Measurements from ENCODE around the gene PGM1. TPM values are rescaled to one million over a fixed set of nuclear protein-coding genes. Genes with fewer than 3 reads are reported as not detected.
"Not testable (repeated sequence)": the region's sequence is repeated elsewhere in the genome, so short reads cannot be mapped to it uniquely, and the experiment has no call there.

Gene PGM1
- 12.8 TPM for total RNA-seq

- Histone ChIP-seq H3K4me1 (ENCODE audit: insufficient read depth, low read length) (peaks cover 18% of the 10 kb centered on the region), H3K27me3 (ENCODE audit: insufficient read depth, low read length) (no peaks in the 10 kb centered on the region), H3K9me3 (ENCODE audit: low read depth, low read length) (no peaks in the 10 kb centered on the region), H3K4me3 (ENCODE audit: low read length) (peak within 1 kb of the TSS; percentile 82)
Measured at GRCh38 chr1:63593303-63593885, at the start of gene PGM1. Gene PGM1, plus strand, starts transcription at chr1:63593411. Its CDS starts 78 bp downstream, at chr1:63593489.

- no peak overlapping the region for H3K4me3 ChIP-seq (ENCODE audit: low read length)
- H3K9me3 ChIP-seq (ENCODE audit: low read depth, low read length), result no peaks in the 10 kb centered on the region
- no peaks in the 10 kb centered on the region for H3K27me3 ChIP-seq (ENCODE audit: insufficient read depth, low read length)
- no peaks in the 10 kb centered on the region for H3K4me1 ChIP-seq (ENCODE audit: insufficient read depth, low read length)
Measured at GRCh38 chr1:63545780-63546179, 47.4 kb upstream of the PGM1 start.

- no peaks in the 10 kb centered on the region for H3K9me3 ChIP-seq (ENCODE audit: low read depth, low read length)
- H3K4me3 ChIP-seq (ENCODE audit: low read length), result no peak overlapping the region
- no peaks in the 10 kb centered on the region for H3K27me3 ChIP-seq (ENCODE audit: insufficient read depth, low read length)
- H3K4me1 ChIP-seq (ENCODE audit: insufficient read depth, low read length), result no peaks in the 10 kb centered on the region
Measured at GRCh38 chr1:63547621-63548294, 45.5 kb upstream of the PGM1 start.

- no peaks in the 10 kb centered on the region for H3K9me3 ChIP-seq (ENCODE audit: low read depth, low read length)
- no peaks in the 10 kb centered on the region for H3K4me1 ChIP-seq (ENCODE audit: insufficient read depth, low read length)
- no peak overlapping the region for H3K4me3 ChIP-seq (ENCODE audit: low read length)
- H3K27me3 ChIP-seq (ENCODE audit: insufficient read depth, low read length), result no peaks in the 10 kb centered on the region
Measured at GRCh38 chr1:63548303-63548702, 44.9 kb upstream of the PGM1 start.

GRCh38 chr1:63548877-63549276, 44.3 kb upstream of the PGM1 start:
- Histone ChIP-seq H3K27me3 (ENCODE audit: insufficient read depth, low read length) (no peaks in the 10 kb centered on the region), H3K9me3 (ENCODE audit: low read depth, low read length) (no peaks in the 10 kb centered on the region), H3K4me1 (ENCODE audit: insufficient read depth, low read length) (no peaks in the 10 kb centered on the region), H3K4me3 (ENCODE audit: low read length) (no peak overlapping the region)

- H3K27me3 ChIP-seq (ENCODE audit: insufficient read depth, low read length), result no peaks in the 10 kb centered on the region
- no peaks in the 10 kb centered on the region for H3K9me3 ChIP-seq (ENCODE audit: low read depth, low read length)
- no peaks in the 10 kb centered on the region for H3K4me1 ChIP-seq (ENCODE audit: insufficient read depth, low read length)
- H3K4me3 ChIP-seq (ENCODE audit: low read length), result no peak overlapping the region
Measured at GRCh38 chr1:63555480-63555879, 37.7 kb upstream of the PGM1 start.

- H3K9me3 ChIP-seq (ENCODE audit: low read depth, low read length), result no peaks in the 10 kb centered on the region
- H3K4me1 ChIP-seq (ENCODE audit: insufficient read depth, low read length), result no peaks in the 10 kb centered on the region
- no peak overlapping the region for H3K4me3 ChIP-seq (ENCODE audit: low read length)
- no peaks in the 10 kb centered on the region for H3K27me3 ChIP-seq (ENCODE audit: insufficient read depth, low read length)
Measured at GRCh38 chr1:63557365-63557987, 35.7 kb upstream of the PGM1 start.

GRCh38 chr1:63559357-63559756, 33.9 kb upstream of the PGM1 start:
- no peaks in the 10 kb centered on the region for H3K27me3 ChIP-seq (ENCODE audit: insufficient read depth, low read length)
- H3K4me1 ChIP-seq (ENCODE audit: insufficient read depth, low read length), result no peaks in the 10 kb centered on the region
- no peak overlapping the region for H3K4me3 ChIP-seq (ENCODE audit: low read length)
- H3K9me3 ChIP-seq (ENCODE audit: low read depth, low read length), result no peaks in the 10 kb centered on the region

GRCh38 chr1:63563745-63564144, 29.5 kb upstream of the PGM1 start:
- Histone ChIP-seq H3K9me3 (ENCODE audit: low read depth, low read length) (no peaks in the 10 kb centered on the region), H3K4me1 (ENCODE audit: insufficient read depth, low read length) (no peaks in the 10 kb centered on the region), H3K4me3 (ENCODE audit: low read length) (no peak overlapping the region), H3K27me3 (ENCODE audit: insufficient read depth, low read length) (no peaks in the 10 kb centered on the region)

GRCh38 chr1:63569068-63569467, 24.1 kb upstream of the PGM1 start:
- H3K9me3 ChIP-seq (ENCODE audit: low read depth, low read length), result no peaks in the 10 kb centered on the region
- no peaks in the 10 kb centered on the region for H3K27me3 ChIP-seq (ENCODE audit: insufficient read depth, low read length)
- no peak overlapping the region for H3K4me3 ChIP-seq (ENCODE audit: low read length)

GRCh38 chr1:63569640-63570316, 23.4 kb upstream of the PGM1 start:
- no peaks in the 10 kb centered on the region for H3K9me3 ChIP-seq (ENCODE audit: low read depth, low read length)
- no peaks in the 10 kb centered on the region for H3K4me1 ChIP-seq (ENCODE audit: insufficient read depth, low read length)
- H3K27me3 ChIP-seq (ENCODE audit: insufficient read depth, low read length), result no peaks in the 10 kb centered on the region
- no peak overlapping the region for H3K4me3 ChIP-seq (ENCODE audit: low read length)

More at GRCh38 chr1:63569068-63569467, 24.1 kb upstream of the PGM1 start:
- H3K4me1 ChIP-seq (ENCODE audit: insufficient read depth, low read length), result no peaks in the 10 kb centered on the region

- not testable (repeated sequence) for H3K27me3 ChIP-seq (ENCODE audit: insufficient read depth, low read length); H3K4me1 ChIP-seq (ENCODE audit: insufficient read depth, low read length); H3K9me3 ChIP-seq (ENCODE audit: low read depth, low read length); H3K4me3 ChIP-seq (ENCODE audit: low read length)
Measured at GRCh38 chr1:63572686-63573085, 20.5 kb upstream of the PGM1 start.

- H3K9me3 ChIP-seq (ENCODE audit: low read depth, low read length); H3K4me1 ChIP-seq (ENCODE audit: insufficient read depth, low read length); H3K4me3 ChIP-seq (ENCODE audit: low read length); H3K27me3 ChIP-seq (ENCODE audit: insufficient read depth, low read length): not testable (repeated sequence)
Measured at GRCh38 chr1:63574203-63574796, 18.9 kb upstream of the PGM1 start.

- Histone ChIP-seq H3K27me3 (ENCODE audit: insufficient read depth, low read length) (no peaks in the 10 kb centered on the region), H3K9me3 (ENCODE audit: low read depth, low read length) (peaks cover under 1% of the 10 kb centered on the region), H3K4me3 (ENCODE audit: low read length) (no peak overlapping the region), H3K4me1 (ENCODE audit: insufficient read depth, low read length) (no peaks in the 10 kb centered on the region)
Measured at GRCh38 chr1:63575340-63575826, 17.8 kb upstream of the PGM1 start.

- not testable (repeated sequence) for H3K9me3 ChIP-seq (ENCODE audit: low read depth, low read length); H3K27me3 ChIP-seq (ENCODE audit: insufficient read depth, low read length); H3K4me3 ChIP-seq (ENCODE audit: low read length); H3K4me1 ChIP-seq (ENCODE audit: insufficient read depth, low read length)
Measured at GRCh38 chr1:63586326-63586725, 6.9 kb upstream of the PGM1 start.

Measured in mononuclear cell (primary cell).